ENCODE measurements around the gene HOXA1.
A peak's percentile ranks its signal among the peaks of the same experiment; 100 is the strongest.

Gene HOXA1

DNA sequence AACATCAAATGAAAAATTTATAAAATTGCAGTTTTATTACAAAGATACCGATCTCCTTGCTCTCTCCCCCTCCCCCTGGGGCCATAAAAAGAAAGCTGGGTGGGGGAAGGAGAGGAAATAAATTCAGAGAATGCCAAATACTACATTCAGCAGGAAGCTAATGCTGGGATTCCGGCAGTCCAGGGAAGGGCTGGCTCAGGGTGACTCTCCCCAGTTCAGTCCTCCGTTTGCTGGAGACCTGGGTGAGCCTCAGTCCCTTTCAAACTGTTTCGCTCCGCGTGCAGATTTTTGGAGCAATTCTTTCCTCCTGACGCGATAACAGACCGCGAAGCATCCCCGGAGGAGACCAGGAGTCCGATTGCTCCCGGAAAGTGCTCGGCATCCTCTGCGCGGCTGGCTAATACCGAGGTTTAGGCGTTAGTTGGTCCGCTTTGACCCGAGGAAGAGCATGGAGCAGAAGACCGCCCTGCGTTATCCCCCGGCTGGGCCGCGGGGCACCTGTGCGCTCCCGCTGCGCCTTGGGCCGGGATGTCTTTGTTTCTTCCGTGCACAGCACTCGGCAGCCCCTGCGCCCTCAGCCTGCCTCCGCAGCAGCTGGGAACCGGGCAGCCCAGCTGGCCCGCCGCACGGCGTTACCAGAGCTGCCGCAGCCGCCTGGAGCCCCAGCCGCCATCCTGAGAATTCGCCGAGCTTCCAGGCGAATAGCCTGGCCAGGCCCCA lies 10.5 kb upstream of the HOXA1 start:
- Histone ChIP-seq H3K27ac (ENCODE audit: extremely low read depth, low read depth, low read length) (no peak overlapping the region), H3K9me3 (ENCODE audit: control insufficient read depth, insufficient read depth, low read depth, low read length) (no peaks in the 10 kb centered on the region), H3K4me1 (ENCODE audit: control insufficient read depth, insufficient read depth, low read length) (no peaks in the 10 kb centered on the region; the same call in none of the 2 replicates), H3K4me3 (ENCODE audit: low read depth, low read length) (no peak overlapping the region), H3K36me3 (ENCODE audit: control insufficient read depth in 2 of 2, insufficient read depth in 1 of 2, low read length in 2 of 2) (peaks cover 11 to 28% of the 10 kb centered on the region in 2 experiments)
- POLR2A ChIA-PET = interaction anchor here (2.0 kb wide), 1 partner anchor 10 kb away, joined by 8 read pairs; the partner anchor contains the start of gene HOXA1
- TF ChIP-seq ZNF133 (tag by site-specific recombination; IDR thresholded peaks at IDR 0.05) (peak; percentile 30; the same call in 1 of the 2 replicates), ZBTB20 (tag by site-specific recombination; IDR thresholded peaks at IDR 0.05) (no peak), ZBTB48 (tag by site-specific recombination; IDR thresholded peaks at IDR 0.05) (no peak)
- TF ChIP-seq, protein P1, sequence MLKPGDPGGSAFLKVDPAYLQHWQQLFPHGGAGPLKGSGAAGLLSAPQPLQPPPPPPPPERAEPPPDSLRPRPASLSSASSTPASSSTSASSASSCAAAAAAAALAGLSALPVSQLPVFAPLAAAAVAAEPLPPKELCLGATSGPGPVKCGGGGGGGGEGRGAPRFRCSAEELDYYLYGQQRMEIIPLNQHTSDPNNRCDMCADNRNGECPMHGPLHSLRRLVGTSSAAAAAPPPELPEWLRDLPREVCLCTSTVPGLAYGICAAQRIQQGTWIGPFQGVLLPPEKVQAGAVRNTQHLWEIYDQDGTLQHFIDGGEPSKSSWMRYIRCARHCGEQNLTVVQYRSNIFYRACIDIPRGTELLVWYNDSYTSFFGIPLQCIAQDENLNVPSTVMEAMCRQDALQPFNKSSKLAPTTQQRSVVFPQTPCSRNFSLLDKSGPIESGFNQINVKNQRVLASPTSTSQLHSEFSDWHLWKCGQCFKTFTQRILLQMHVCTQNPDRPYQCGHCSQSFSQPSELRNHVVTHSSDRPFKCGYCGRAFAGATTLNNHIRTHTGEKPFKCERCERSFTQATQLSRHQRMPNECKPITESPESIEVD (tag by site-specific recombination; IDR thresholded peaks at IDR 0.05) = 0 out of 2 replicates have a peak, but pooled peaks have one; percentile 15
- CTCF ChIA-PET = interaction anchor here (1.9 kb wide), 1 partner anchor 10 kb away, joined by 11 read pairs; the partner anchor contains the start of gene HOXA1

DNA sequence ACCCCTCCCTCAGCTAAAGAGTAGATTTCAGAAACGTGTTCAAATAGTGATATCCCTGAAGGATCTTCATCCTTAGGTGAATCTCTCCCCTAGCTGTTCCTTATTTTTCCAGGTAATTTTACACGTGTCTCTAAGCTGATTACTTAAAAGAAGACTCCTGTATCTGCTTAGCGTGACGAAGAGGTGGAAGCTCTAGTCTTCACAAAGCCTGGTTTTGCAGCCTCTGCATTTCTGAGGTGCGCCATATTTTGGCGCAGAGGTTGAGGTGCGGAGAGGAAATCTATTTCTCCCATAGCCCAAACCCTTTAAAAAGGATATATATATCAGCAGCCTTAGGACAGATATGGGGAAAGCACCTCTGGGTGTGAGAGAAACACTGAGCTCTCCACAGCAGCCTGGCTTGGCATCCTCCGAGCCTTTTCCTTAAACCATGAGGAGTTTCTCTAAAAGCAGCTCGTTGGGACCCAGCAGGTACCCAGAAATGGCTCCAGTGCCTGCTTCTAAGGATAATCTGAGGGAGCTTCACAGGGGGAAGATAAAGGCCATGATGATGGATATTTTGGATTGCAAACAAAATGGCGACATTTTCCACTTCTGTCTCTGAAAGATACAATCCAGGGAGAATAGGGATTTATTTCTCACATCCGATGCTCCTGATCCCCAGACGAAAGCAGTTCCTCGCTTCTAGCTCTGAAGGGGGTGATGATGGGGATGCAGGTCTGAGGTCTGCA lies 9.7 kb upstream of the HOXA1 start:
- POLR2A ChIA-PET = interaction anchor here (0.5 to 2.0 kb wide), 5 partner anchors 9 to 632 kb away, joined by 3 to 8 read pairs (median 4); partner anchors contain the start of gene HOXA1
- Histone ChIP-seq H3K4me1 (ENCODE audit: control insufficient read depth, insufficient read depth, low read length) (no peaks in the 10 kb centered on the region; the same call in 1 of the 2 replicates), H3K27ac (ENCODE audit: extremely low read depth, low read depth, low read length) (no peak overlapping the region), H3K4me3 (ENCODE audit: low read depth, low read length) (no peak overlapping the region), H3K36me3 (ENCODE audit: control insufficient read depth in 2 of 2, insufficient read depth in 1 of 2, low read length in 2 of 2) (peaks cover 12 to 36% of the 10 kb centered on the region in 2 experiments), H3K9me3 (ENCODE audit: control insufficient read depth, insufficient read depth, low read depth, low read length) (no peaks in the 10 kb centered on the region)
- TF ChIP-seq HOXD13 (CRISPR knock-in tag; IDR thresholded peaks at IDR 0.05; ENCODE audit: borderline replicate concordance) (no peak), ZNF239 (tag by site-specific recombination; IDR thresholded peaks at IDR 0.05) (no peak), ZNF777 (tag by site-specific recombination; IDR thresholded peaks at IDR 0.05; ENCODE audit: borderline replicate concordance) (no peak), ZBTB48 (tag by site-specific recombination; IDR thresholded peaks at IDR 0.05) (no peak), ZXDB (tag by site-specific recombination; IDR thresholded peaks at IDR 0.05) (no peak), ZNF701 (tag by site-specific recombination; IDR thresholded peaks at IDR 0.05) (no peak), SCRT2 (tag by site-specific recombination; IDR thresholded peaks at IDR 0.05) (no peak)
- TF ChIP-seq, protein P2, sequence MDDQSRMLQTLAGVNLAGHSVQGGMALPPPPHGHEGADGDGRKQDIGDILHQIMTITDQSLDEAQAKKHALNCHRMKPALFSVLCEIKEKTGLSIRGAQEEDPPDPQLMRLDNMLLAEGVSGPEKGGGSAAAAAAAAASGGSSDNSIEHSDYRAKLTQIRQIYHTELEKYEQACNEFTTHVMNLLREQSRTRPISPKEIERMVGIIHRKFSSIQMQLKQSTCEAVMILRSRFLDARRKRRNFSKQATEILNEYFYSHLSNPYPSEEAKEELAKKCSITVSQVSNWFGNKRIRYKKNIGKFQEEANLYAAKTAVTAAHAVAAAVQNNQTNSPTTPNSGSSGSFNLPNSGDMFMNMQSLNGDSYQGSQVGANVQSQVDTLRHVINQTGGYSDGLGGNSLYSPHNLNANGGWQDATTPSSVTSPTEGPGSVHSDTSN (CRISPR knock-in tag; IDR thresholded peaks at IDR 0.05) = no peak
- TF ChIP-seq, protein P3, sequence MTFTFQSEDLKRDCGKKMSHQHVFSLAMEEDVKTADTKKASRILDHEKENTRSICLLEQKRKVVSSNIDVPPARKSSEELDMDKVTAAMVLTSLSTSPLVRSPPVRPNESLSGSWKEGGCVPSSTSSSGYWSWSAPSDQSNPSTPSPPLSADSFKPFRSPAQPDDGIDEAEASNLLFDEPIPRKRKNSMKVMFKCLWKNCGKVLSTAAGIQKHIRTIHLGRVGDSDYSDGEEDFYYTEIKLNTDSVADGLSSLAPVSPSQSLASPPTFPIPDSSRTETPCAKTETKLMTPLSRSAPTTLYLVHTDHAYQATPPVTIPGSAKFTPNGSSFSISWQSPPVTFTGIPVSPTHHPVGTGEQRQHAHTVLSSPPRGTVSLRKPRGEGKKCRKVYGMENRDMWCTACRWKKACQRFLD (tag by site-specific recombination; IDR thresholded peaks at IDR 0.05) = no peak
- TF ChIP-seq, protein P4, sequence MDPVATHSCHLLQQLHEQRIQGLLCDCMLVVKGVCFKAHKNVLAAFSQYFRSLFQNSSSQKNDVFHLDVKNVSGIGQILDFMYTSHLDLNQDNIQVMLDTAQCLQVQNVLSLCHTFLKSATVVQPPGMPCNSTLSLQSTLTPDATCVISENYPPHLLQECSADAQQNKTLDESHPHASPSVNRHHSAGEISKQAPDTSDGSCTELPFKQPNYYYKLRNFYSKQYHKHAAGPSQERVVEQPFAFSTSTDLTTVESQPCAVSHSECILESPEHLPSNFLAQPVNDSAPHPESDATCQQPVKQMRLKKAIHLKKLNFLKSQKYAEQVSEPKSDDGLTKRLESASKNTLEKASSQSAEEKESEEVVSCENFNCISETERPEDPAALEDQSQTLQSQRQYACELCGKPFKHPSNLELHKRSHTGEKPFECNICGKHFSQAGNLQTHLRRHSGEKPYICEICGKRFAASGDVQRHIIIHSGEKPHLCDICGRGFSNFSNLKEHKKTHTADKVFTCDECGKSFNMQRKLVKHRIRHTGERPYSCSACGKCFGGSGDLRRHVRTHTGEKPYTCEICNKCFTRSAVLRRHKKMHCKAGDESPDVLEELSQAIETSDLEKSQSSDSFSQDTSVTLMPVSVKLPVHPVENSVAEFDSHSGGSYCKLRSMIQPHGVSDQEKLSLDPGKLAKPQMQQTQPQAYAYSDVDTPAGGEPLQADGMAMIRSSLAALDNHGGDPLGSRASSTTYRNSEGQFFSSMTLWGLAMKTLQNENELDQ (tag by site-specific recombination; IDR thresholded peaks at IDR 0.05; ENCODE audit: low read depth) = no peak
- CTCF ChIA-PET = interaction anchor here (0.7 to 1.9 kb wide), 3 partner anchors 9 to 252 kb away, joined by 3 to 11 read pairs (median 3); partner anchors contain the start of gene HOXA1

Measured in HEK293 (cell line).